Lower leg skin (tissue), 3 donors: ENCODE results near the gene KEAP1.

Source experiments
- POLR2A ChIP-seq, 2 donors: fragments of 450-650 bp; IDR thresholded peaks; one replicate each; pipeline ENCODE4 v1.6.1; 2016 to 2017; ENCODE audit warnings: antibody characterized with exemption in 2 of 2, mild to moderate bottlenecking in 1 of 2, moderate library complexity in 1 of 2
- TF ChIP-seq, protein P1 (sequence below), 3 donors: fragments of 450-650 bp; IDR thresholded peaks; one replicate each; pipeline ENCODE4 v1.5.1; 2016; ENCODE audit warnings: antibody characterized with exemption in 3 of 3, mild to moderate bottlenecking in 3 of 3, moderate library complexity in 2 of 3

DNA sequence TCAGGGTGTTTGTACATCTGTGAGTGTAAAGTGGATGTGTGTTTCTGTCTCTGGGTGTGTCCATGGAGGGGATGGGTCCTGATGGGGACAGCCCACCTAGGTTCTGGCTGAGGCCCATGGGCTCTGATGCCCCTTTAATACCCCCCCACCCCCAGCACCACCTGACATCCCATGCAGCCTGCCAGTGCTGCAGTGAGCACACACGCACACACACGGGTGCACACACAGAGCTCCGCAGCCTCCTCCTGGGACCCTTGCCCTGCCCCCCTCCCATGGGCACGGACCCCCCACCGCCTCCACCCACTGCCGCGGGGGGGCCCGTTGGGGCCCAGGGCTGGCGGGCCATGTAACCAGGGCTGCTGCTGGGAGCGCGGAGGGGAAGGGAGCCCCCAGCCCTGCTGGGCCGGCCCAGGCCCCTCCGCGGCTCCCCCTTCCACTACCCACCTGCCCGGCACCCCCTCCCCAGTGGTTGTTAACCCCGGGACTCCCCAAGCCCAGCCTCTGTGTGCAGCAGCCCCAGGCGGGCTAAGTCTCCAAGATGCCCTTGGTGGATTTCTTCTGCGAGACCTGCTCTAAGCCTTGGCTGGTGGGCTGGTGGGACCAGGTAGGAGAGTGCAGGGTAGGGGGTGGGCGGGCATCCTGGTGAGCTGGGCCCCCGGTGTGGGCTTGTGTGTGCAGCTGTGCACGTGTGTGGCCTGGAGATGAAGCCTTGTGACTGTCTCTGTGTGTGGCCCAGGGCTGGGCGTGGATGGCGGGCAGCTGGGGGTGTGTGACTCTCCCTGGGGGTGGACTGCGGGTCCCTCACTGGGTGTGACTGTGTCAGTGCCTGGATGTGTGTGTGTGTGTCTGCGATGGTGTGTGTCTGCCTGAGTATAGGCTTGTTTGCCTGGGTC, 50.2 kb downstream of the KEAP1 start:
- TF ChIP-seq, protein P1, sequence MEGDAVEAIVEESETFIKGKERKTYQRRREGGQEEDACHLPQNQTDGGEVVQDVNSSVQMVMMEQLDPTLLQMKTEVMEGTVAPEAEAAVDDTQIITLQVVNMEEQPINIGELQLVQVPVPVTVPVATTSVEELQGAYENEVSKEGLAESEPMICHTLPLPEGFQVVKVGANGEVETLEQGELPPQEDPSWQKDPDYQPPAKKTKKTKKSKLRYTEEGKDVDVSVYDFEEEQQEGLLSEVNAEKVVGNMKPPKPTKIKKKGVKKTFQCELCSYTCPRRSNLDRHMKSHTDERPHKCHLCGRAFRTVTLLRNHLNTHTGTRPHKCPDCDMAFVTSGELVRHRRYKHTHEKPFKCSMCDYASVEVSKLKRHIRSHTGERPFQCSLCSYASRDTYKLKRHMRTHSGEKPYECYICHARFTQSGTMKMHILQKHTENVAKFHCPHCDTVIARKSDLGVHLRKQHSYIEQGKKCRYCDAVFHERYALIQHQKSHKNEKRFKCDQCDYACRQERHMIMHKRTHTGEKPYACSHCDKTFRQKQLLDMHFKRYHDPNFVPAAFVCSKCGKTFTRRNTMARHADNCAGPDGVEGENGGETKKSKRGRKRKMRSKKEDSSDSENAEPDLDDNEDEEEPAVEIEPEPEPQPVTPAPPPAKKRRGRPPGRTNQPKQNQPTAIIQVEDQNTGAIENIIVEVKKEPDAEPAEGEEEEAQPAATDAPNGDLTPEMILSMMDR (IDR thresholded peaks at IDR 0.05) = no peak
- TF ChIP-seq POLR2A (IDR thresholded peaks at IDR 0.05) = no peak
